GM18861 (cell line): ENCODE results near the gene ZNF226.
A peak's percentile ranks its signal among the peaks of the same experiment; 100 is the strongest.
"Not testable (repeated sequence)": the region's sequence is repeated elsewhere in the genome, so short reads cannot be mapped to it uniquely, and the experiment has no call there.

ENCODE experiments used
- ATAC-seq: cut with Tn5 transposase; IDR thresholded peaks from one replicate; pipeline ENCODE4 v1.9.1; 2021; ENCODE audit not compliant: unreplicated experiment

The ZNF226 gene

DNA sequence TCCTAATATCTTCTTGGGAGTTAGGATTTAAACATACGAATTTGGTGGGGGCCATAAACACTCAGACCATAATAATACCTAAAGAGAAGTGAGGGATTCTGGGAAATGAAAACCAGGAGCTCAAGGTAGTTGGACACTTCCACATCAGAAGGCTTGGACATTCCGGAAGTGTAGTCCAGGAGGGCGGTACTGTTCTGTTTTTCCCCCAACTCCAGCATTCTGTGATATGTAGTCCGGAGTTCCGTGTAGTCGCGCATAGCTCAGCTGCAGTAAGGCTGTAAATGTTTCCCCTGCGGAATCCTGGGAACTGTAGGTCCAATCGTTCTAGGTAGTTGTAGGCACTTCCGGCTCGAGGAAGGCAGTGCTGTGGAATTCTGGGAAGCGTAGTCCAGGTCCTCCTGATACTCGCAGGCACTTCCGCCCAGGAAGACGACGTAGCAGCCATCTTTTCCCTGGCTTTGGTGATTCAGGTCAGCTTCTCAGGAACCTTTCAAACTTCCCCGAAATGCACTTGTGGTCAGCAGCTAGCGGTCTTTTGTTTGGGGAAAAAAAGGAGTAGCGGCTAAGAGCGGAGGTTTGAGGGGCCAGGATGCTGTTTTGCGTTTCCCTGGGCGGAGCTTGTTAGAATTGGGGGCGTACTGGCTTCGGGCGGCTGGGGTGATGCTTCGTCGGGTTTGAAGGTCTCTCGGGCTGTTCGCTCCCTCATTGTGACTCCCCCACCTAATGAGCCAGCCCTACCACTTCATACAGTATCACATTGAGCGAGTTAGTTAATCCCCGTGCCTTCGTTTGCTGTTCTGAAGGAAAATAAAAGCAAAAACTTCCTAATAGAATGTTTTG, at the start of gene ZNF226:
Gene ZNF226 (plus strand): TSS at position 428 of the 840 bp plus-strand sequence. CDS start 4,981 bp downstream, outside the sequence.
- ATAC-seq, result peak; percentile 89

DNA sequence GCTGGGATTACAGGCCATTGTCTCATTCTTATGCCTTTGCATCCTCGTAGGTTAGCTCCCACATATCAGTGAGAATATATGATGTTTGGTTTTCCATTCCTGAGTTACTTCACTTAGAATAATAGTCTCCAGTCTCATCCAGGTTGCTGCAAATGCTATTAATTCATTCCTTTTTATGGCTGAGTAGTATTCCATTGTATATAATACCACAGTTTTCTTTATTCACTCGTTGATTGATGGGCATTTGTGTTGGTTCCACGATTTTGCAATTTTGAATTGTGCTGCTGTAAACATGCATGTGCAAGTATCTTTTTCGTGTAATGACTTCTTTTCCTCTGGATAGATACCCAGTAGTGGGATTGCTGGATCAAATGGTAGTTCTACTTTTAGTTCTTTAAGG, 43.7 kb upstream of the ZNF226 start:
- not testable (repeated sequence) for ATAC-seq

DNA sequence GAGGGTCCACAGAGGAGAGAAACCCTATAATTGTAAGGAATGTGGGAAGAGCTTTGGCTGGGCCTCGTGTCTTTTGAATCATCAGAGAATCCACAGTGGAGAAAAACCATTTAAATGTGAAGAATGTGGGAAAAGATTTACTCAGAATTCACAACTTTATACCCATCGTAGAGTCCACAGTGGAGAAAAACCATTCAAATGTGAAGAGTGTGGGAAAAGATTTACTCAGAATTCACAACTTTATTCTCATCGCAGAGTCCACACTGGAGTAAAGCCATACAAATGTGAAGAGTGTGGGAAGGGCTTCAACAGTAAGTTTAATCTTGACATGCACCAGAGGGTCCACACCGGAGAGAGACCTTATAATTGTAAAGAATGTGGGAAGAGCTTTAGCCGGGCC, 32.9 kb upstream of the ZNF226 start:
- ATAC-seq, result no peak

DNA sequence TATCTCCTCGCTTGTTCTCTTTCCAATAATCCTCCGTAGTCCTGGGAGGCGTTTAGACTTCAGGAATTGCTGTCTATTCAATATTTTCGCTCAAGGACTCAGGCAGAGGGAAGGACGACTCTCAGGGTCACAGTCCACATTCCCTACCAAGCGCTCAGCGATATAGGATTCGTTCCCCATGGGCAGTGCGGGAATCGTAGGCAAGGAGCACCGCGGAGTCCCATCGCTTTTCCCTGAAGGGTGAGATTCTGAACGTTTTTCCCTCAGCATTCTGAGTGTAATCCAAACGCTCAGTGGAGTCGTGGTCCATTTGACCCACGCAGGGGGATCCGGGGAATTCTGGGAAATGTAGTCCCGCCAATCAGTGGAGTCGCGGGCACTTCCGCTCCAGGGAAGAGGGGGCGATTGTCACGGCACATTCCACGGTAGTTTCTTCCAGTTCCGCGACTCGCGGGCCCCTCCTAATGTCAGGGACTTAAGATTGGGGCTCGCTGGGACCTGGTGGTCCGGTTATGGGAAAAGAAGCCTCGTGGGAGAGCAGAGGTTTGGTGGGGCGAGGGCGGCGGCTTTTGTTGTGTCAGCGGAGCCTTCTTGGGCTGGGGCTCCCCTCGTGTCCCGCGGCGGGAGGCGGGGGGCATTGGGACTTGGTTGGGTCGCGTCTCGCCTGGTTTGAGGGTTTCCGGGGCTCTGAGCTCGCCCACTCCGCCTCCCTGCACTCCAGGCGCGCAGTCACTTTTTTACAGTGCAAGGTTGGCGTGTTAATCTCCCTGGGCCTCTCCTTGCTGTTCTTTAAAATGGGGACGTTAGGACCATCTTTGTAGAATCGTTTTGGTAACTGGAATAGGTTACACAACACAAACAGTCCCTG, 23.5 kb upstream of the ZNF226 start, which contains the start of gene ZNF234:
Gene ZNF234 (plus strand): TSS at position 364 of the 868 bp plus-strand sequence. CDS start 3,079 bp downstream, outside the sequence.
- no peak for ATAC-seq

DNA sequence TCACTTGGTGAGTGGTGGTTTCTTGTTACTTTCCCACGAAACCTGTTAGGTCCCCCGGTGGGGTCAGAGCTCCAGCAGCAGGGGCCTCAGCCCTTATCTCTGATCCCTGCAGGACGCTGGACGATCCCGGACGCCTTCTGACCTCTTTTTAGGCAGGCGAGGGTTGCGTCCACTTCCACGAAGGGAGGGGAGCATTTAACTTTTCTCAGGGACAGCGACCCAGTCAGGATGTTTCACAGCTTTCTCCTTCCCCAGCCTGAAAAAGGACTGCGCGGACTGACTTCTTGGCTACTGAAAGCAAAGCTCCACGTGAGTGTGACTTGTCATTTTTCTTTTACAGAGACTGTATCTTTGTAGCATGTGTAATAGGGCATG, 22.9 kb upstream of the ZNF226 start:
- no peak for ATAC-seq

DNA sequence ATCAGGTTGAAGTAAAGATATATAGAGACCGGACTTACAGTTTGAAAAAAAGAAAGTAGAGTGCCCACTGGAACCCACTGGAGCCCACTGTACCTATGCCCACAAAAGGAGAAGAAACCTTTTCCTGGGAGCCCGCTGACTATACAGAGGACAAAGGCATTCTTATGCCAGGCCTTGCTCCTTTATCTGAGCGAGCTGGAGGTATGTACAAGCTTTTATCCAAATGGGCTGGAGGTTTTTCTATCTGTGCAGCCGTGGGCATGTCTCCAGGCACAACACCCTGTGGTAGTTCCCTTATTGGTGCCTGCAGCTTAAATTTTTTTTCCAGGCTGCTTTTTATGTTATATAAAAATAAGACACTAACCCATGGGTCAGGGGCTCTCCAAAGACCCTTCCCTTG, 15.1 kb upstream of the ZNF226 start:
- ATAC-seq, result no peak

DNA sequence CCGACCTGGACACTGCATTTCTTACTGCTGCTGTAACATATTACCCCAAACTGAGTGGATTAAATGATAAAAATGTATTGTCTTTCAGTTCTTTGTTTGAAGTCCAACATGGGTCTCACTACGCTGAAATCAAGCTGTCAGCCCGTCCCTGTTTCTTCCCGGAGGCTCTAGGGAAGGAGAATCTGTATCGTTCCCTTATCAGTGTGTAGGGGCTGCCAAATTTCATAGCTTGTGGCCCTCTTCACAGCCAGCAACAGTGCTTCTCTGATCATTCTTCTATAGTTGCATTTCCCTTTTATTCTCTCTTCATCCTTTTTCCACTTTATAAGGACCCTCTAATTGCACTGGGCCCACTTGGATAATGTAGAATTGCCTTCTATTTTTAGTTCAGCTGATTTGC, 13.4 kb upstream of the ZNF226 start:
- ATAC-seq, result no peak

DNA sequence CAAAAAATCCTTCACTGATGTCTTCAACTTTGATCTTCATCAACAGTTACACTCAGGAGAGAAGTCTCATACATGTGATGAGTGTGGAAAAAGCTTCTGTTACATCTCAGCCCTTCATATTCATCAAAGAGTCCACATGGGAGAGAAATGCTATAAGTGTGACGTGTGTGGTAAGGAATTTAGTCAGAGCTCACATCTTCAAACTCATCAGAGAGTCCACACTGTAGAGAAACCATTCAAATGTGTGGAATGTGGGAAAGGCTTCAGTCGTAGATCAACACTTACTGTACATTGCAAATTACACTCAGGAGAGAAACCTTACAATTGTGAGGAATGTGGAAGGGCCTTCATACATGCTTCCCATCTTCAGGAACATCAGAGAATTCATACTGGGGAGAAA, 8.4 kb upstream of the ZNF226 start:
- no peak for ATAC-seq

DNA sequence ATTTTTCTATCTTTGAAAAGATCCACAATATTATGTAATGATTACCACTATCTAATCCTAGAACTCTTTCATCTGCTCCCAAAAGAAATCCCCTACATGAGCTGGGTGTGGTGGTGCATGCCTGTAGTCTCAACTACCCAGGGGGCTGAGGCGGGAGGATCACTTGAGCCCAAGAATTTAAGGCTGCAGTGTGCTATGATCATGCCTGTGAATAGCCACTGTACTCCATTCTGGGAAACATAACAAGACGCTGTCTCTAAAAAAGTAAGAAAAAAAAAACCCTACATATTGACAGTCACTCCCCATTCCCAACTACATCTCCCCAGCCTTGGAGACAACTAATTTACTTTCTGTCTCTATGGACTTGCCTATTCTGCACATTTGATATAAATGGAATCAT, 1.1 kb upstream of the ZNF226 start:
- no peak for ATAC-seq

DNA sequence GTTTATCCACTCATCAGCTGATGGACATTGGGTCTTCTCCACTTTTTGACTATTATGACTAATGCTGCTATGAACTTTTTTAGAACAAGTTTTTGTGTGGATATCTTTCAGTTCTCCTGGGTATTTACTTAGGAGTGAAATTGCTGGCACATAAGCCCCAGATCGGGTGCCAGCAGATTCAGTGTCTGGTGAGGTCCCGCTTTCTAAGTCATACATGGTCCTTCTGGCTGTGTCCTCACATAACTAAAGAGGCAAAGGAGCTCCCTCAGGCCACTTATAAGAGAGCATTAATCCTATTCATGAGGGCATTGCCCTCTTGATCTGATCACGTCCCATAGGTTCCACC, 600 bp upstream of the ZNF226 start:
- ATAC-seq, result no peak

DNA sequence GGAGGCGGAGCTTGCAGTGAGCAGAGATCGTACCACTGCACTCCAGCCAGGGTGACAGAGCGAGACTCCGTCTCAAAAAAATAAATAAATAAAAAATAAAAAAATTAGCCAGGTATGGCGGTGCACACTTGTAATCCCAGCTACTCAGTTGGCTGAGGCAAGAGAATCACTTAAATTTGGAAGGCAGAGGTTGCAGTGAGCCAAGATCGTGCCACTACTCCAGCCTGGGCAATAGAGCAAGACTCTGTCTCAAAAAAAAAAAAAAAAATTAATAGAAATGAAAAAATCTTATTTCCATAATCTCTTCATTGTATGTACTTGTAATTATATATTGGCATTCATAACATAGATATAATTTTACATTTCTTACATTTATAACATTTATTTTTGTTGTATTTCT, 5.8 kb downstream of the ZNF226 start:
- not testable (repeated sequence) for ATAC-seq

DNA sequence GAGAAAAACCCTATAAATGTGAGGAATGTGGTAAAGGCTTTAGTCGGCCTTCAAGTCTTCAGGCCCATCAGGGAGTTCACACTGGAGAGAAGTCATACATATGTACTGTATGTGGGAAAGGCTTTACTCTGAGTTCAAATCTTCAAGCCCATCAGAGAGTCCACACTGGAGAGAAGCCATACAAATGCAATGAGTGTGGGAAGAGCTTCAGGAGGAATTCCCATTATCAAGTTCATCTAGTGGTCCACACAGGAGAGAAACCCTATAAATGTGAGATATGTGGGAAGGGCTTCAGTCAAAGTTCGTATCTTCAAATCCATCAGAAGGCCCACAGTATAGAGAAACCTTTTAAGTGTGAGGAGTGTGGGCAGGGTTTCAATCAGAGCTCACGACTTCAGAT, 11.7 kb downstream of the ZNF226 start:
- ATAC-seq, result no peak

DNA sequence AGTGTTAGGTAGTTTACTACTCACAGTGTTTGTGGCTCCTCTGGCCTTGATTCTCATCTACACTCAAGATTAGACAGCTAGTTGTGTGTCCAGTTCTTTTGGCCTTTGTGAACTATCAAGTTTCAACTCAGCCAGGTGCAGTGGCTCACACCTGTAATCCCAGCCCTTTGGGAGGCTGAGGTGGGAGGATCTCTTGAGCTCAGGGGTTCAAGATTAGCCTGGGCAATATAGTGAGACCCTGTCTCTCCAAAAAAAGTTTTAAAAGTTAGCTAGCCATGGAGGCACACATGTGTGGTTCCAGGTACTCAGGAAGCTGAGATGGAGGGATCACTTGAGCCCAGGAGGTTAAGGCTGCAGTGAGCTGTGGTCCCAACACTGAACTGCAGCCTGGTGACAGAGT, 16.1 kb downstream of the ZNF226 start:
- no peak for ATAC-seq

DNA sequence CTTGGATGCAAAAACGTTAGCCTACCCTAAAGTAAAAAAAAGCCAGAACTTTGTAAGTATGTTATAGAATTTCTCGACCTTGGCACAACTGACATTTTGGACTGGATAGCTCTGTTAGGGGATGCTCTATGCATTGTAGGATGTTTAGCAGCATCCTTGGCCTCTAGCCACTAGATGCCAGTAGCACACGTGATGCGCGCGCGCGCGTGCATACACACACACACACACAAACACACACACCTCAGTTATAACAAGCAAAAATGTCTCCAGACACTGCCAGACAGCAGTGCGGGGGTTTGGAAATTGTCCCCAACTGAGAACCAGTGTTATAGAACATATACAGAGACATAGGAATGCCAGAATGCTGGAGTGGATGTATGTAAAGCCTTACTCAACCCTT, 17.2 kb downstream of the ZNF226 start:
- no peak for ATAC-seq

DNA sequence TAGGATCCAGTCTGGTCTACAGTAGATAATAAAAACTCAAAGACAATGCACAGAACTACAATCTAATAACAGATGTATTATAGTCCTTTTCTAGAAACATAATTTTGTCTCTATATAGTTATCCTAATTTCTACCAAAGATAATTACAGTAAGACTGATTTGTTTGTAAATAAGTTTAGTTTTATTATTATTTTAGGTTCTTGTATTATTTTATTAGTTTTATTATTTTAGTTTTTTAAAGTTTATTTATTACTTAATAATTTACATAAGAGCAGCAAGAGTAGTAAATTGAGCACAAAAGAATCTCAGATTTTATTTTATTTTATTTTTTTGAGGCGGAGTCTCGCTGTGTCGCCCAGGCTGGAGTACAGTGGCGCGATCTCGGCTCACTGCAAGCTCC, 25.1 kb downstream of the ZNF226 start:
- ATAC-seq, result no peak

DNA sequence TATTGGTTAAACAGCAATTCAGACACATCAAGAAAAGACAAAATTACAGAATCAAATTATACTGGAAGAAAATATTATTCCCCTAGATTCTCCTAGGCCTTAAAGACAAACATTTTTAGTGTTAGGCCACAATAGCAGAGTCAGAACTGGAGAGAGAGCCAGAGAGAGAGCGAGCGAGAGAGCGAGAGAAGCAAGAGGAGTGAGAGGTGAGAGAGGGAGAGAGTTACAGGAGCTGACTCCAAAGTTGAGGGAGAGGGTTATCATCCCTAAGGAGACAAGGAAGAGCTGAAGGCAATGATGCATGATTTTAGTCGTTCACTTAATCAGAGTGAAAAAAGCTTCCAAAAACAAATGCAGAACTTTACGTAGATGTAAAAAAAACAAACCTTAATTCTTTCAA, 27.2 kb downstream of the ZNF226 start:
- no peak for ATAC-seq

DNA sequence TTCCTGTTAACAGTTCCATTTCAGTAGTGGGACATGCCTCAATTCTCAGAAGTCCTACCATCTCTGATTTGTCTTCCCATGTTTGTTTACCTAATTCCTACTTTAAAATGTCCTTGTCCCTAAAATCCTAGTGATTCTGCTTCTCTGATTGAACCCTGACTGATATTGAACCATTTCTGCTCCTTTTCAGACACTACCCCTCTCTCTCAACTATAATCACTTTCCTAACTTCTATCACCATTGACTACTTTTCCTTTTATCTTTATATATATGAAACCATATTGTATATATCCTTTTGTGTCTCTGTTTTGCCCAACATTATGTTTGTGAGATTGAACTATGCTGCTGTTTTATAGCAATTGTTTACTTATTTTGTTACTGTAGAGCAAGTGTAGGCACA, 31.9 kb downstream of the ZNF226 start:
- no peak for ATAC-seq

DNA sequence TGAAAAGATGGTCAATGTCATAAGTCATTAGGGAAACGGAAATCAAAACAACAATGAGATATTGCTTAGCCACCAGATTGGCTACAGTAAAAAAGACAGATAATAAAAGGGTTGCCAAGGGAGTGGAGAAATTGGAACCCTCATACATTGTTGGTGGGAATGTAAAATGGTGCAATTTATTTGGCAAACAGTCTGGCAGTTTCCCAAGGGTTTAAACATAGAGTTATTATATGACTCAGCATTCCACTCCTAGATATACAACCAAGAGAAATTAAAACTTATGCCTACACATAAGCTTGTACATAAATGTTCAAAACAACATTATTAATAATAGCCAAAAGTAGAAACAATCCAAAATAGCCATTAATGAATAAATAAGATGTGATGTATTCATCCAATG, 37.6 kb downstream of the ZNF226 start:
- ATAC-seq, result no peak

DNA sequence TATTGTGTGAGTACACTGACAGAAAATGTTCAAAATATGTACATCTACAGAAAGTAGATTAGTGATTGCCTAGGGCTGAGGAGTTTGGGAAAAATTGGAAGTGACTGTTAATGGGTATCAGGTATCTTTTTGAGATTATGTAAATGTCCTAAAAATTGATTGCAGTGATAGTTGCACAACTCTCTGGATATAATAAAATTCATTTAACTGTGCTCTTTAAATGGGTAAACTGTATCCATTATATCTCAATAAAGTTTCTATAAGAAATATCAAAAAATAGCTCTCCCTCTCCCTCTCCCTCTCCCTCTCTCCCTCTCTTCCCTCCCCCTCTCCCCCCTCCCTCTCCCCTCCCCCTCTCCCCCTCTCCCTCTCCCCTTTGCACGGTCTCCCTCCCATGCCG, 38.1 kb downstream of the ZNF226 start:
- ATAC-seq, result no peak

DNA sequence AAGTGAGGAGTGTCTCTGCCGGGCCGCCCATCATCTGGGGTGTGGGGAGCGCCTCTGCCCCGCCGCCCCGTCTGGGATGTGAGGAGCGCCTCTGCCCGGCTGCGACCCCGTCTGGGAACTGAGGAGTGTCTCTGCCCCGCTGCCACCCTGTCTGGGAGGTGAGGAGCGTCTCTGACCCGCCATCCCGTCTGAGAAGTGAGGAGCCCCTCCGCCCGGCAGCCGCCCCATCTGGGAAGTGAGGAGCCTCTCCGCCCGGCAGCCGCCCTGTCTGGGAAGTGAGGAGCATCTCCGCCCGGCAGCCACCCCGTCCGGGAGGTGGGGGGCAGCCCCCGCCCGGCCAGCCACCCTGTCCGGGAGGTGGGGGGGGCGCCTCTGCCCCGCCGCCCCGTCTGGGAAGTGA, 39.0 kb downstream of the ZNF226 start:
- ATAC-seq, result not testable (repeated sequence)

DNA sequence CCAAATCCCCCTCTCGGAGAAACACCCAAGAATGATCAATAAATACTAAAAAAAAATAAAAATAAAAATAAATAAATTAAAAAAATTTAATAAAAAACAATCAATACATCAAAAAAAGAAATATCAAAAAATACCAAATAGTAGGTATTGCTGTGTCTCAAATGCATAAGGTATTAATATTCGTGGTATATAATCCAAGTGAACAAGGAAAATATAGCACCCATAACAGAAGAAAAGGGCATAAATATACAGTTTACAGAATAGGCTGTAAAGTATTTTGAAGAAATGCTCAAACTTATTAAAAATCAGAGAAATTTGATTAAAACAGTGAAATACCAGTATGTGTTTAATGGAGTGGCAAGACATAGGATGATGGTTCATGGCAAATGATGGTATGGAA, 39.9 kb downstream of the ZNF226 start:
- no peak for ATAC-seq

DNA sequence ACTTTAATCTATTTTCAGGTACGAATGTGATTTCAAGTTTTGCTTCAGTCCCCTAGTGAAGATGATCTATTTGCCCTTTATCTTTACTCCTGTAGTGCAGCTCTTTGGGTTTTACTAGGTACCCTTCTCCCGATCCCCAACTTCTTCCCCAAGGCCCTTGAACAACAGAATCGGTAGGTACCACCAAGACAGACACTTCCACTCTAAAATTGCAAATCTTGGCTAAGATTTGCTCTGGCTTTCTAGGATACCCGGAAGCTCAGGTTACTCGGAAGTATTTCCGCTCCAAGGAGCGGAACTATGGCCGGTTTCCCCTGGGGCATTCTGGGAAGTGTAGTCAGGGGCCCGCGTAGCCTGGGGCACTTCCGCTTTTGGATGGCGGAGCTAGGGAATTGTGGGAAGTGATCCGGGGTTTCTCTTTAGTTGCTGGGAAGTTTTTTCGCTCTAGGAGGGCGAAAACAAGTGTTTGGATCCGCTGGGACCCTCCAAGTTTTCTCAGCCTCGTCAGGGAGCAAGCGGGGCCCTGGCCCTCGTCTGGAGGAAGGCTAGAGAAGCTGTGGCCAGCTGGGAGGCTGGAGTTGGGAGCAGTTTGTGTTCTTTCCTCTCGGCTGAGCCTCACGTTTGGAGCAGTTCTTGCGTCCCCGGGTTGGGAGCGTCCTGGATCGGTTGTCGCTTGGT, 42.4 kb downstream of the ZNF226 start:
- ATAC-seq, result peak; percentile 84
